Measurements from ENCODE around the gene DMD.

Gene DMD

GRCh38 chrX:33142331-33142730, 69.0 kb downstream of the DMD start:
- Histone ChIP-seq H3K4me3 (ENCODE audit: low read length) (no peak overlapping the region), H3F3A (ENCODE audit: insufficient read depth, low read length) (no peaks in the 10 kb centered on the region), H3K9me2 (replicated peaks; ENCODE audit: insufficient read depth, low read length) (no peaks in the 10 kb centered on the region), H3K4me1 (ENCODE audit: low read length) (no peaks in the 10 kb centered on the region), H2AFZ (ENCODE audit: low read length) (no peak overlapping the region), H3K9ac (ENCODE audit: low read length) (no peak overlapping the region), H3K27ac (ENCODE audit: low read length) (no peak overlapping the region), H3K4me2 (ENCODE audit: low read depth, low read length) (no peak overlapping the region), H3K27me3 (replicated peaks; ENCODE audit: insufficient read depth, low read length) (no peaks in the 10 kb centered on the region), H3K79me2 (ENCODE audit: low read length) (no peaks in the 10 kb centered on the region), H3K36me3 (replicated peaks; ENCODE audit: insufficient read depth, low read length) (no peaks in the 10 kb centered on the region), H3K9me3 (replicated peaks; ENCODE audit: insufficient read depth, low read length) (no peaks in the 10 kb centered on the region), H4K20me1 (ENCODE audit: insufficient read depth, low read length) (no peaks in the 10 kb centered on the region)
- no peak for TF ChIP-seq EZH2phosphoT487 (IDR thresholded peaks at IDR 0.05; ENCODE audit: low read length)
- no peak for TF ChIP-seq EZH2 (optimal IDR thresholded peaks at IDR 0.05; ENCODE audit: low read depth, low read length)
- no peak for TF ChIP-seq CTCF (IDR thresholded peaks at IDR 0.05; ENCODE audit: low read length)
- DNase-seq = no peak

GRCh38 chrX:33138677-33139249, 72.6 kb downstream of the DMD start:
- H3F3A ChIP-seq (ENCODE audit: insufficient read depth, low read length) = no peaks in the 10 kb centered on the region
- H3K79me2 ChIP-seq (ENCODE audit: low read length) = no peaks in the 10 kb centered on the region
- H3K9me2 ChIP-seq (replicated peaks; ENCODE audit: insufficient read depth, low read length) = no peaks in the 10 kb centered on the region
- no peaks in the 10 kb centered on the region for H3K9me3 ChIP-seq (replicated peaks; ENCODE audit: insufficient read depth, low read length)
- no peak overlapping the region for H3K27ac ChIP-seq (ENCODE audit: low read length)
- no peaks in the 10 kb centered on the region for H3K36me3 ChIP-seq (replicated peaks; ENCODE audit: insufficient read depth, low read length)
- DNase-seq = no peak
- H2AFZ ChIP-seq (ENCODE audit: low read length) = no peak overlapping the region
- H3K4me3 ChIP-seq (ENCODE audit: low read length) = no peak overlapping the region
- no peak overlapping the region for H3K4me2 ChIP-seq (ENCODE audit: low read depth, low read length)
- no peaks in the 10 kb centered on the region for H3K27me3 ChIP-seq (replicated peaks; ENCODE audit: insufficient read depth, low read length)
- TF ChIP-seq EZH2phosphoT487 (IDR thresholded peaks at IDR 0.05; ENCODE audit: low read length) (no peak), EZH2 (optimal IDR thresholded peaks at IDR 0.05; ENCODE audit: low read depth, low read length) (no peak), CTCF (IDR thresholded peaks at IDR 0.05; ENCODE audit: low read length) (no peak)
- H4K20me1 ChIP-seq (ENCODE audit: insufficient read depth, low read length) = no peaks in the 10 kb centered on the region
- no peaks in the 10 kb centered on the region for H3K4me1 ChIP-seq (ENCODE audit: low read length)
- H3K9ac ChIP-seq (ENCODE audit: low read length) = no peak overlapping the region

GRCh38 chrX:33134164-33134563, 77.2 kb downstream of the DMD start:
- DNase-seq = no peak
- Histone ChIP-seq H3F3A (ENCODE audit: insufficient read depth, low read length) (no peaks in the 10 kb centered on the region), H4K20me1 (ENCODE audit: insufficient read depth, low read length) (no peaks in the 10 kb centered on the region), H3K4me1 (ENCODE audit: low read length) (no peaks in the 10 kb centered on the region), H3K79me2 (ENCODE audit: low read length) (no peaks in the 10 kb centered on the region), H3K4me3 (ENCODE audit: low read length) (no peak overlapping the region), H3K27me3 (replicated peaks; ENCODE audit: insufficient read depth, low read length) (no peaks in the 10 kb centered on the region), H3K9me3 (replicated peaks; ENCODE audit: insufficient read depth, low read length) (no peaks in the 10 kb centered on the region), H3K9me2 (replicated peaks; ENCODE audit: insufficient read depth, low read length) (no peaks in the 10 kb centered on the region), H3K27ac (ENCODE audit: low read length) (no peak overlapping the region), H2AFZ (ENCODE audit: low read length) (no peak overlapping the region), H3K9ac (ENCODE audit: low read length) (no peak overlapping the region), H3K36me3 (replicated peaks; ENCODE audit: insufficient read depth, low read length) (no peaks in the 10 kb centered on the region), H3K4me2 (ENCODE audit: low read depth, low read length) (no peak overlapping the region)
- no peak for TF ChIP-seq EZH2 (optimal IDR thresholded peaks at IDR 0.05; ENCODE audit: low read depth, low read length)
- TF ChIP-seq CTCF (IDR thresholded peaks at IDR 0.05; ENCODE audit: low read length) = no peak
- TF ChIP-seq EZH2phosphoT487 (IDR thresholded peaks at IDR 0.05; ENCODE audit: low read length) = no peak

Measured in MM.1S (cell line).